HUDEP-2 (cell line): Measurements from ENCODE around the gene ELOVL6.
A peak's percentile ranks its signal among the peaks of the same experiment; 100 is the strongest.
"Not testable (repeated sequence)": the region's sequence is repeated elsewhere in the genome, so short reads cannot be mapped to it uniquely, and the experiment has no call there.

Experiments
- DNase-seq, 76 experiments: peaks; one replicate each; lab custom pipeline; 2025; ENCODE audit not compliant: unreplicated experiment in 76 of 76; lab: John Stamatoyannopoulos, UW

Gene ELOVL6

GRCh38 chr4:110042545-110043517 lies 155.6 kb downstream of the ELOVL6 start:
- DNase-seq = no peak

DNA sequence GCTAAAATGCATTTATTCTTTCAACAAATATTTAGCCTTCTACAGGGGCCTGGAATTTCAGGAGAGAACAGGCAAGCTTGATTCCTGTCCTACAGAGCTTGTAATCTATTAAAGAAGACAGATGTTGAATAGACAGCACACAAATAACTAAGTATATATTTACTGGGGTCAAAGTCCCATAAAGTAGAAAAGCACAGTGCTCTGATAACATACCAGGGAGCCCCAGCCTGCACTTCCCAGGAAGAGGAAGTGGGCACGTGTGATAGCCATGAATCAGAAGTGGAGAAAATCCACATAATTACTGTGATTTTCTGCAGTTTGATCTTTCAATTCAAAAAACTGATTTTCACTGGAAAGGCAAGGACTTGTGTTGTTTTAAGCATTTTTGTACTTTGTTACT lies 156.7 kb downstream of the ELOVL6 start:
- no peak for DNase-seq

GRCh38 chr4:110039164-110039563 lies 159.3 kb downstream of the ELOVL6 start:
- DNase-seq = not testable (repeated sequence)

DNA sequence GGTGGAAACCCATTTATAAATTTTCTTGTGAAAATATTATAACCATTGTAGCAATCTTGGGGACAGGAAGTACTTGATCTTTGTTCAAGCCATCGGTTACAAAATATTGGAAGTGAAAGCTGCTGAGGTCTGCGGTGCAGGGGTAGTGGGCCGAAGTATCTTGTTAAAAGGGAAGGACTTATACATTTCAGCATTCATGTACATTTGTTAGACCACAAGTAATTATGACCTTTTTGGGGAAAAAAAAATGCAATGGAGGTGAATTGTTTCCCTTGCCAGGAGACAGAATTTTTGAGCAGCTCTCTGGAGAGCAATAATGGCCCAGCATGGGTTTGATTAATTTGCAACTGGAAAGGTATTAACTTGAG lies 164.4 kb downstream of the ELOVL6 start:
- no peak for DNase-seq

- DNase-seq = no peak
Observed at GRCh38 chr4:110033355-110034025, 164.9 kb downstream of the ELOVL6 start.

DNA sequence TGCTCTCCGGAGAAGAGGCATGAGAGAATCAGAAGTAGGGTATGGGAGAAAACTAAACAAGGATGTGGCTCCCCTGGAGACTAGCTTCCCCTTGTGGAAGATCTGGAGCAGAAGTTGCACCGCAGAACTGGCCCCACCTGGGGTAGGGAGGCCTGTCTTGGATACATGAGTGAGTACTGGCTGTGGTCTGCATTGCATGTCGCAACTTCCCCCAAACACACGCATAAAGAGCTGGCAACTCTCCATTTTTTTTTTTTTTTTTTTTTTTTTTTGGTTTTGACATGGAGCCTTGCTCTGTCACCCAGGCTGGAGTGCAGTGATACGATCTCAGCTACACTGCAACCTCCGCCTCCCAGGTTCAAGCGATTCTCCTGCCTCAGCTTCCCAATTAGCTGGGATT lies 165.8 kb downstream of the ELOVL6 start:
- DNase-seq = no peak

DNA sequence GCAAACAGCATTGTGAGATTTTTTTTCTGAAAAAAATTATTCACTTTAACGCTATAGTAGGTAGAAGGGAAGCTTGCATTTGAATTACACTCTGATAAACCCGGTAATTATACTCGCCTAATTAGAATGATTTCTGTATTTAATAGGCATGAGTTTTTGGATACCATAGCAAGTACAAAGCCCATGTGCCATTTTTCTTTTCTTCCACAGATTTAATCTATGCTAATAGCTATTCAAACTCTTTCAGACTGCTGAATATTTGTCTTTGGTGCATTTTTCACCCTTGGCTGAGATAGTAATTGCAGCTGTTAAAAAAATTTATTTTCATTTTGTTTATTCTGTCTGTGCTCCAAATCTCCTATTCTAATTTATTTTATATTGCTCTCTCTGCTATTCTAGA lies 172.7 kb downstream of the ELOVL6 start:
- DNase-seq = no peak

DNA sequence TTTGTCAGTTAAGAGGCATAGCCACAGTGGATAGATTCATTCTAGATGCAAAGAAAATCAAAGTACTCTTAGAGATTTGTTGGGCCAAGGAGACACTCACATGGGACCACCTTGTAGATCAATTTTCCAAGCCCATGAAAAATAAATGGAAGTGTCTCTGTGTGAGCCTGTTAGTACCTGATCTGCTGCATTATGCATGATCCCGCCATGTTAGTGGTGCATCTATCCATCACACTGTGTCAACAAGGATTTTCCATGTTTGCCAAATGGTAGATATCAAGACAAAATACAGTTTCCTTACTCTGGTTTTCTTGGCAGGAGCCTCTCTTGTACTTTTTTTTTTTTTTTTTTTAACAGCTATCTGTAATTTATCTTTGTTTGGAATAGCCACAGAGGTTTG lies 173.4 kb downstream of the ELOVL6 start:
- no peak for DNase-seq

DNA sequence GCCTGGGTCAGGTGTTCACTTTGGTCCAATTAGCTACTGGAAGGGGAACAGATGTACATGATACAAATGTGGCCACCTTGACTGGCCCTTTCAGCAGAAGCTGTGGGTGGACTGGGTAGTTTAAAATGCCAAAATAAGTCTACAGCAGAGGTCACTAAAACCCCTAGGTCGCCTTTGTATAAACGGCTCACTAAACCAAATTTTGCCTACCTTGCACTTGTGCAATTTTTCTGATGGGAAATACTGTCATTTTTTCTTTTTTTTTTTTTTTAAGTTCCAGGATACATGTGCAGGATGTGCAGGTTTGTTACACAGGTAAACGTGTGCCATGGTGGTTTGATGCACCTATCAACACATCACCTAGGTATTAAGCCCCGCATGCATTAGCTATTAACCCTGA lies 176.0 kb downstream of the ELOVL6 start:
- DNase-seq = no peak

- no peak for DNase-seq
Observed at GRCh38 chr4:110020646-110021443, 177.6 kb downstream of the ELOVL6 start.

GRCh38 chr4:110020139-110020538 lies 178.3 kb downstream of the ELOVL6 start:
- DNase-seq = no peak

GRCh38 chr4:110019153-110019552 lies 179.3 kb downstream of the ELOVL6 start:
- DNase-seq = no peak

DNA sequence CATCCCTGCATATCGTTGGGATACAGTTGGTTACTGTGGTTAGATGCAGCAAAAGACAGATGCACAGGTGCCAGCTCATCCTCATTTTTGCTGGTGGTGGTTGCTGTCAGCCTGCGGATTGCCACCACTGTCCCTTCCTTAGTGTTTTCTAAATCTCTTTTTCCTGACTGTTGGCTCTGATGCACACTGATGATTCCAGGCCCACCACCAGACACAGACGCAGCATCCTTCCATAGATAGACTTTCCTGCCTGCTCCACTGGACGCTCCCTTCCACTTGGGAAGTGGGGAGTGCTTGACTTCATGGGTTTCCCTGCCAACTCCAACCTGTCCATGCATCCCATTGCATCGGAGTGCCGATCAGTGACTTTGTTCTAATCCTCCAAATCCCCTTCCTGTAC lies 184.2 kb downstream of the ELOVL6 start:
- no peak for DNase-seq

GRCh38 chr4:110012917-110013316 lies 185.5 kb downstream of the ELOVL6 start:
- no peak for DNase-seq

- no peak for DNase-seq
Observed at GRCh38 chr4:110010797-110011196, 187.6 kb downstream of the ELOVL6 start.

DNA sequence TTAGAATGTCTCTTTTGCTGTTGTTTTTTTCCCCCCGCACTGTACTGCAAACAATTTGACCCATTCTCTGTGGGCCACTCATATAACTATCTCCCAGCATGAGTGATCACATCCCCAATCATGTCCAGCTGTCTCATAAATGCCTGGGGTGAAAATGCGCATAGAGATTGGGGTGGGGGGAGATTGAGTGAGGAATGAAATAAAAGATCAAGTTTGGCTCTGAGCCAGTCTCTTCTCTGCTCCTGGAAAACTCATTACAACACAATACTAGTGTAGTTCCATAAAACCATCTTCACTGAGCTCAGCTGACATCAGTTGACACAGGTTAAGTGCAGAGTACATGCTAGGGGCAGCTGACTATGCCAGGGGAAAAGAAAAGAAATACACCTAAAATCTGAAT lies 188.9 kb downstream of the ELOVL6 start:
- no peak for DNase-seq

- DNase-seq = no peak
Observed at GRCh38 chr4:110008540-110008939, 189.9 kb downstream of the ELOVL6 start.

DNA sequence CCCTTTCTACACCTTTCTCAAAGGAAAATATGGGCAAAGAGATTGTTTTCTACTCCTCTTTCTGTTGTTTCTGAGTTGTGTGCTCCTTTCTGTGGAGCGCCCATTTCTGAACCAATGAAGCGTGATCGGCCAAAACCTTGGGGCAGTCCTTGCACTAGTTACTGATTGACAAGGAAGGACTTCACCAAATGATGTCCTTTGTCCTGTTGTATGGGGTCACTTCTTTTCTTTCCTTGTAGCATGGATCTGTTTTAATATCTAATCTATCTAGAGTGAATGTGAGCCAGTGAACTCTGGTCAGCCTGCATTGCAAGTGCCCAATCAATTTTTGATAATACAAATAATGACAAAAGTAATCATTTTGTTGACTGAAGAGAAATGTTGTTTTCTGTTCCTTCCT lies 191.2 kb downstream of the ELOVL6 start:
- DNase-seq = no peak

DNA sequence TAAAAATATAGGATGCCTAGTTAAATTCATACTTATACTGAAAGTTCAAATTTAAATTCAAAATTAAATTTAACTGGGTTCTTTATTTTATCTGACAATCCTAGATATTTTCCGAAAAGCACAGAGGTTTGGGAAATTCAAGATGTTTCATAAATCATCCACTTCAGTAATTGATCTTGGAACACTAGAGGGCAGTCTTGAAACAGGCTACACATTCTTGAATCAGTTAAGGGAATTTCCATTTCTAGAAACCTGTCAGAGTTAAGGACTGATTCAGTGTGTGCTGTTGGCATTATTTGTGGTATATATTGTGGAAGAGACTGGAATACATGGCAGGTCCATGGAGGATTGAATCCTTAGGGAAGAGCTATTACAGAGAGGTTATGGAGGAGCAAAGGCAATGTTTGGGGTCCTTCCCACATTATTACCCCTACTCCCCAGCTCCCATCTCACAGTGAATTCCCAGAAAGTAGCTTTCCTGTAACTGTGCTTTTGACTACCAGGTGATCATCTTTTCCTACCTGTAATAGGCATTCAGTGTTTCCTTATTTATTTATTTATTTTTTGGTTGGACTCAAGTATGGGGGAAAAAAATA lies 192.9 kb downstream of the ELOVL6 start:
- DNase-seq = peak in 29 of 76 experiments; percentile 2 to 73 (median 39)

GRCh38 chr4:110004556-110004955 lies 193.9 kb downstream of the ELOVL6 start:
- no peak for DNase-seq
